Measurements from ENCODE around the gene GNPAT.
A peak's percentile ranks its signal among the peaks of the same experiment; 100 is the strongest.
"Not testable (repeated sequence)": the region's sequence is repeated elsewhere in the genome, so short reads cannot be mapped to it uniquely, and the experiment has no call there.

The GNPAT gene
- total RNA-seq = 39.5 to 83.6 (median 58.7) reads per million in 17 experiments

DNA sequence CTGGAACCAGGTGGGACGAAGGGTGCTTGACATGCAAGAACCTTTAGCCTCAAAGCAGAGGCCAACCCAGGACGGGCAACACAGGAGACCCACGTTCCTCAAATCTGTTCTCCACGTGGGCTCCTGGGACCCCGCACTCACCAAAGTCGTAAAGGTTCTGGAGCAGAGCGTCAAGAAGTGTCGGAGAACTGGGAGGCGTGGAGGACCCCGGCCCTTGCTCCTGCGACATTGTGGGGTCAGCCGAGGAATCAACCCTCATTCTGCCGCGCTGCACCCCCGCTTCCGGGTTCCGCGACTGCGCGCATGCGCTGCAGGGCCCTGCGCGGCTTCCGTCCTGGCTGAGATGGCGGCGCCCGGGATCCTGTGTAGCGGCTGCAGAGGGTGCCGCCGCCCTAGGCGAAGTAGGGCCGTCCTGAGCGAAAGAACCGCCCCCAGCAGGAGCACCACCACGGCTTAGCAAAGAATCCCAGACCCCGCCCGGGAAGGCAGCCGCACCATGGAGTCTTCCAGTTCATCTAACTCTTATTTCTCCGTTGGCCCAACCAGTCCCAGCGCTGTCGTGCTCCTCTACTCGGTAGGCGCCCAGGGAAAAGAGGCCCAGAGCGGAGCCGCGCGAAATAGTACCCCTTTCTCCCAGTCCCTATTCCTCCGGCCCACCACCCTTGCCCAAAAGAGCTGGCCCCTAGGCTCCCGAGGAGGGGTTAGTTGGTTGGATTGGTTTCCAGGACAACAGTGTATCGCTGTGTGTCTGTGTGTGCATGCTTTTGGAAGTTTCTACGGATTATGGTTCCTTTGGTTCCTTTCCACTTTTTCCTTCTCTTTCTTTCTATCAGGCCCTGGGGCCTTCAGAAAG is at the start of gene GNPAT:
Gene GNPAT (plus strand): TSS at position 330 of the 853 bp plus-strand sequence. CDS start 167 bp downstream, at position 497.
- DNase-seq = peak; percentile 93 to 97 (median 94)

DNA sequence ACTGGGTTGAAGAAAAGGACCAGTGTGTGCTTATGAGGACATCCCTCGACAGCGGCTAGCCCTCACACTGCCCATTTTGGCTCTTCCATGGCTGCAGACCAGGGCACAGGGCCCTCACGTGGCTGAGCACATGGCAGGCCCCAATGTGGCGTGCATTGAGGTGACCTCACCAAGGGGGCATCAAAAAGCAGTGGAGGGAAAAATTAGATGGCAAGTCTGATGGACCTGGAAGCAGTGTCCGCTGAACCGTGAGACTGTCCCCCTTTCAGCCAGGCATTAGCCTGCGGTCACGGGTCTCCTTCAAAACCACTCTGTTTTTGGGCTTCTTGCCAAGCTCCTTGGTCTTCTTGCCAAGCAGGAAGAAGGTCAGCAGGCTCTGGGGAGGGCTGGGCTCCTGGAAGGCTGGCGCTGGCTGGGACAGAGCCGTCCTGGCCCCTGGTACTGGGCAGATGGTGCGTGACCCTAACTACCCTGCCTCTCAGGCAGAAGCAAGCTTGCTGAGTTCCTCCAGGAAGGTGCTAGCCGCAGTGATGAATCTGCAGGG is 48.3 kb upstream of the GNPAT start:
- no peak for DNase-seq

GRCh38 chr1:231193710-231194340 is 47.2 kb upstream of the GNPAT start:
- DNase-seq = no peak

- DNase-seq = no peak
Observed at GRCh38 chr1:231194476-231194842, 46.6 kb upstream of the GNPAT start.

- no peak for DNase-seq
Observed at GRCh38 chr1:231194843-231195516, 46.0 kb upstream of the GNPAT start.

GRCh38 chr1:231196307-231196706 is 44.7 kb upstream of the GNPAT start:
- no peak for DNase-seq

DNA sequence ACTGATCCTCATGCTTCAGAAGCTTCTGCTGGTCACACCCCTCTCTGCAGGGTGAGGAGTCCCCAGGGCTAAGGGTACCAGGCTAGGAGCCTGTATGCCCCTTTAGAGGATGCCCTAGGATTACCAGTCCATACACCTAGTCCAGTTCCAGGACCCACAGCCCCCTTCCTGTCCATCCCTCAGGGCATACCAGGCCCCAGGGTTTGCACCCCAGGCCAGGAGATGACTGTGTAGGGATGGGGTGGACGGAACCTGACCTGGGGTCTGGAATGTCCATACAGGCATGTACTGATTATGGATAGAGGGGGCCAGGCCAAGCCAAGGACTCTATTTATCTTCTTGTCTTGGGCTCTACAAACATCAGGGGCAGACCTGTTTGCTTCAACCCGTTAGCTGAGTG is 44.3 kb upstream of the GNPAT start:
- DNase-seq = no peak

GRCh38 chr1:231199868-231200267 is 41.1 kb upstream of the GNPAT start:
- DNase-seq = no peak

DNA sequence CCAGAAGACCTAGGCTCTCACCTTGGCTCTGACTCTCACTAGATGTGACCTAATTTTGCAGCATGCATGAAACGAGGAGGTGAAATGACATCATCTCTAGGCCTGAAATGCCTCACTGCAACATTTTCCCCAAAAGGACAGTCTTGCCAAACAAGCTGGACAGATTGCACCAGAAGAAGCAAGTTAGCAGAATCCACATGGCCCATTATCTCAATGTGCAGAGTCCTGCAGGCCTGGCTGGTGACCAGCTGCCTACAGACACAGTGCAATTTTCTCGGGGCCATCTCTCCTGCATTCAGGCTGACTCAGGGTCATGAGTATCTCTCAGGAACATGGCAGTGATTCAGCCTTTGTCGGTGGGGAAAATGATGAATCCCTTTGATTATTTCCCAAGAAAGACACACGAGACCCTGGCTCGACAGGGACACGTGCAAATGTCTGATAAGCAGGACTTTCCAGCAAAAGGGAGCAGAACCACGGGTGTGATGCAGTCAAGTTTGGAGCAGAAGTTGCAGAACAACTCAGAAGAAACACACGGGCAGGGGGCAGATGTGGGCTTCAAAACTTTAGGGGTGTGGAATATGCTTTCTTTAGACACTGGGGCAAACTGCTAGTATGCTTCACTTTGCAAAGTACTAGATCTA is 40.5 kb upstream of the GNPAT start:
- DNase-seq = peak in 3 of 4 experiments; percentile 8 to 27 (median 23)

DNA sequence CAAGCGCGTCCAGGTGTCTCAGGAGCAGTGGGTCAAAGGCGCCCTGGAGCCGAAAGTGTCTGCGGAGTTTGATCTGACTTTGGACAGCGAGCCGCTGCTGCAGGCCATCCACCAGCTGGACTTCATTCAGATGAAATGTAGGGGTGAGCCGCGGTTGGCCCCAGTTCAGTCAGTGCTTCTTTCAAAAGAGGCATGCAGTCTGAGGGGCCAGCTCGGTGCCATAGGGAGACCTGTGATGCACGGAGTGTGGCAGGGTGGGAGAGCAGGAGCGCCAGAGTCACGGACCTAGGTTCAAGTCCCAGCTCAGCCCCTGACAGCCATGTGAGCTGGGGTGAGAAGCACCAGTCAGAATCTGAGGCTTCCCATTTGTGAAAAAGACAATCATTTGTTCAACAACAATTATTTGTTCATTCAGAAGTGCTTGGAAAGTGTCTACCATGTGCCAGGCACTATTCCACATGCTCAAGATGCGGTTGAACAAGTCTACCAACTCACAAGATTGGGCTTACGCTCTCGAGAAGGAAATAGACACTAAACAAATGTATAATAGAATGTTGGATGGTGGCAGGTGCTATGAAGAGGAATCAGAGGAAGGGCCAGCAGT is 39.5 kb upstream of the GNPAT start:
- DNase-seq = no peak

- DNase-seq = no peak
Observed at GRCh38 chr1:231201979-231202633, 38.9 kb upstream of the GNPAT start.

DNA sequence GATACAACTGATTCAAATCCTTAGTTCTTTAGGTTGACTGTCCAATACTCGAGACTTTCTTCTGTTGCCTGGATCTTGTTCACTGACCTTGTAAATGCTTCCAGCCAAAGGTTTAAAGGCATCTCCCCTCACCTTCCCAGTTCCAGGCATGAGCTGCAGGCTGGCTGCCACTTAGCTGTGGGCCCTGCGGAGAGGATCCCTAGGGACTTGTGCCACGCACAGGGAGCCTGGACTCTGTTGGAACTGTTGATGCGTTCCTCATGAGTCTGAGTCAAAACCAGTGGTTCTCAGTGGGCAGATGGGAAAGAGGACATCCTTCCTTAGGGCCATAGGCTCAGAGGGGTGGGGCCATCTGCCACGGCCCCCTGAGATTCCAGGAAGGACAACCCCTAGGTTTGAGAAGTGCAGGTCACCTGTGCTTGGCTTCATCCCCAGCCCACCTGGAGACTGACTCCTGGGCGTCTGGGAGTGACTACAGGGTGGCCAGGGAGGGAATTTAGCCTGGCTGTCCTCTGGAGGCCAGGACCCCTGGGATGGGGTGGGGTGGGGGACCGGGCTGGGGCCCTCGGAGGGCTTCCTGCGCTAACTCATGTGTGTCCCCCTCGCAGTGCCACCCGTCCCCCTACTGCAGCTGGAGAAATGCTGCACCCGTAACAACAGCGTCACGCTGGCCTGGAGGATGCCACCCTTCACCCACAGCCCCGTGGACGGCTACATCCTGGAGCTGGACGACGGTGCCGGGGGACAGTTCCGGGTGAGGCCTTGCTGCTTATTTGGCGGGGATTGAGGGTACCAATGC is 37.6 kb upstream of the GNPAT start:
- DNase-seq = no peak

- DNase-seq = no peak
Observed at GRCh38 chr1:231206856-231207255, 34.2 kb upstream of the GNPAT start.

GRCh38 chr1:231207437-231207836 is 33.6 kb upstream of the GNPAT start:
- DNase-seq = no peak

DNA sequence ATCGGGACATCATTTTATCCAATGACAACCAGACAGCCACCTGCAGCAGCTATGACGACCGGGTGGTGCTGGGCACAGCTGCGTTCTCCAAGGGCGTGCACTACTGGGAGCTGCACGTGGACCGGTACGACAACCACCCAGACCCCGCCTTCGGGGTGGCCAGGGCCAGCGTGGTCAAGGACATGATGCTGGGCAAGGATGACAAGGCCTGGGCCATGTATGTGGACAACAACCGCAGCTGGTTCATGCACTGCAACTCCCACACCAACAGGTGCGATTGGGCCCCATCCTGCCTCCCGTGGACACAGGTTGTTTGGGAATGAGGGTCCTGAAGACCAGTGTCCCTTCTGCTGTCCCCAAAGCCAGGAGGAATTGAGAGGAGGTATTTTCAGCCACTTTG is 32.0 kb upstream of the GNPAT start:
- DNase-seq = no peak

DNA sequence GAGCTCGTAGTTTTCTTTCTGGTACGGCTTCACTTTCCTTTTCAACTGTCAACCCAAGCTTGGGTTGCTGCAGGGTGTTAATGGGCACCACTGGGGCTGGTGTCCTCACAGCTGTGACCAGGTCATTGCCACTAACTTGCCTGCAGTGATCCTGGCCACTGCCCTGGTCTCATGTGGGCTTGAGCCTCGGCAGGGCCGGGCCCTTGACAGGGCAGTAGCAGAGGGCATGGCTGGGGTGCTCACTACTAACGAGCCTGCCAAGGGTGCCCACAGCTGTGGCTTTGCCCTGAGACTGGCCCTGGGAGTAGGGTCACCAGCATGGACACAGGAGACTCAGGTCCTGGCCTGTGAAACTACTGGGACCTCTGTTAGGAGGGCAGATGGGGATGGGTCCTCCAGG is 31.5 kb upstream of the GNPAT start:
- no peak for DNase-seq

GRCh38 chr1:231210126-231210525 is 30.9 kb upstream of the GNPAT start:
- DNase-seq = no peak

GRCh38 chr1:231211005-231211857 is 29.8 kb upstream of the GNPAT start:
- DNase-seq = peak; percentile 76 to 87 (median 80)

DNA sequence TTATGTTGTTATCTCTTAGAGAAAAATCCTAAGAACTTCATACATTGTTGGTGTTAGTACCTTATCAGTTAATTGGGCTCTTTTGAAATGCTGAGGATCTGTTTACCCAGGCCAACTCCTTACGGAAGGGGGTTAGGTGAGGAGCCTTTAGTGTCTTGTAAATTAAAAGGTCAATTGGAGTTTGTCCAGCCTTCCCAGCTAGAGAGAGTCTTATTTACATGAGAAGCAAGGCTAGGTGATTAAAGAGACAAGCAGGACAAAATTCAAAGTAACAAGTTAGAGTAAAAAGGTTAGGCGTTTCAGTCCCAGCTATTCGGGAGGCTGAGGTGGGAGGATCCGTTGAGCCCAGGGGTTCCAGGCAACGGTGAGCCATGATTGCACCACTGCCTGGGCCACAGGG is 28.7 kb upstream of the GNPAT start:
- not testable (repeated sequence) for DNase-seq
